ENCODE data around the gene MEN1.

- TF ChIP-seq, protein P1, sequence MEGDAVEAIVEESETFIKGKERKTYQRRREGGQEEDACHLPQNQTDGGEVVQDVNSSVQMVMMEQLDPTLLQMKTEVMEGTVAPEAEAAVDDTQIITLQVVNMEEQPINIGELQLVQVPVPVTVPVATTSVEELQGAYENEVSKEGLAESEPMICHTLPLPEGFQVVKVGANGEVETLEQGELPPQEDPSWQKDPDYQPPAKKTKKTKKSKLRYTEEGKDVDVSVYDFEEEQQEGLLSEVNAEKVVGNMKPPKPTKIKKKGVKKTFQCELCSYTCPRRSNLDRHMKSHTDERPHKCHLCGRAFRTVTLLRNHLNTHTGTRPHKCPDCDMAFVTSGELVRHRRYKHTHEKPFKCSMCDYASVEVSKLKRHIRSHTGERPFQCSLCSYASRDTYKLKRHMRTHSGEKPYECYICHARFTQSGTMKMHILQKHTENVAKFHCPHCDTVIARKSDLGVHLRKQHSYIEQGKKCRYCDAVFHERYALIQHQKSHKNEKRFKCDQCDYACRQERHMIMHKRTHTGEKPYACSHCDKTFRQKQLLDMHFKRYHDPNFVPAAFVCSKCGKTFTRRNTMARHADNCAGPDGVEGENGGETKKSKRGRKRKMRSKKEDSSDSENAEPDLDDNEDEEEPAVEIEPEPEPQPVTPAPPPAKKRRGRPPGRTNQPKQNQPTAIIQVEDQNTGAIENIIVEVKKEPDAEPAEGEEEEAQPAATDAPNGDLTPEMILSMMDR (conservative IDR thresholded peaks at IDR 0.05) = no peak
- no peak for TF ChIP-seq EZH2 (IDR thresholded peaks at IDR 0.05; ENCODE audit: low read depth)
These were observed 32.7 kb downstream of the MEN1 start for GRCh38 chr11:64777449-64778222.
